HepG2 (cell line): ENCODE measurements around the gene SCRT2. TPM values are rescaled to one million over a fixed set of nuclear protein-coding genes. Genes with fewer than 3 reads are reported as not detected.

Experiments used
- ATAD3A ChIP-seq: sonication (generic); formaldehyde crosslinking; IDR thresholded peaks from 2 replicates; pipeline ENCODE4 v1.4.0; 2020; ENCODE audit warnings: missing genetic modification reagents
- HNRNPL ChIP-seq: fragments of 200-400 bp; formaldehyde crosslinking; IDR thresholded peaks from 2 replicates; pipeline ENCODE4 v1.6.1; 2017; ENCODE audit warnings: mild to moderate bottlenecking, low read depth, low read length
- IRF2 ChIP-seq: IDR thresholded peaks from 2 replicates; pipeline ENCODE4 v1.6.1; 2018; ENCODE audit warnings: missing genetic modification reagents, missing compliant biosample characterization
- KAT7 ChIP-seq: IDR thresholded peaks from 2 replicates; pipeline ENCODE4 v1.6.1; 2018; ENCODE audit warnings: borderline replicate concordance, missing compliant biosample characterization
- NBN ChIP-seq: fragments of 450-650 bp; conservative IDR thresholded peaks from 2 replicates; pipeline ENCODE4 v1.6.1; 2017
- NFYB ChIP-seq: sonication (generic); formaldehyde crosslinking; IDR thresholded peaks from 2 replicates; pipeline ENCODE4 v1.4.0; 2020; ENCODE audit warnings: missing genetic modification reagents
- PHF21A ChIP-seq: sonication (generic); formaldehyde crosslinking; IDR thresholded peaks from 2 replicates; pipeline ENCODE4 v1.5.0; 2020; ENCODE audit warnings: mild to moderate bottlenecking, missing genetic modification reagents
- PHF8 ChIP-seq: sonication (generic); formaldehyde crosslinking; IDR thresholded peaks from 2 replicates; pipeline ENCODE4 v1.5.0; 2020; ENCODE audit warnings: missing genetic modification reagents
- POLR2AphosphoS2 ChIP-seq: IDR thresholded peaks from 2 replicates; pipeline ENCODE4 v1.6.1; 2011; ENCODE audit warnings: low read depth, low read length, improper control_type of control experiment
- RXRB ChIP-seq: IDR thresholded peaks from 2 replicates; pipeline ENCODE4 v1.6.1; 2016; ENCODE audit warnings: borderline replicate concordance, missing genetic modification reagents, missing compliant biosample characterization
- SOX6 ChIP-seq, 2 experiments: fragments of 450-650 bp in 1 of 2; sonication (generic) in 1 of 2; formaldehyde crosslinking in 1 of 2; IDR thresholded peaks; 2 replicates each; pipeline versions ENCODE4 v1.4.0 to v1.6.1; 2017 to 2020; ENCODE audit warnings: antibody characterized with exemption in 1 of 2, mild to moderate bottlenecking in 1 of 2, missing genetic modification reagents in 1 of 2
- SPEN ChIP-seq: sonication (generic); formaldehyde crosslinking; IDR thresholded peaks from 2 replicates; pipeline ENCODE4 v1.5.1; 2020; ENCODE audit warnings: low read depth, mild to moderate bottlenecking, missing genetic modification reagents
- TAF15 ChIP-seq: fragments of 200-400 bp; formaldehyde crosslinking; IDR thresholded peaks from one replicate; pipeline ENCODE4 v1.6.1; 2018; ENCODE audit warnings: mild to moderate bottlenecking, low read depth, low read length; ENCODE audit not compliant: poor library complexity, severe bottlenecking
- TEAD3 ChIP-seq: optimal IDR thresholded peaks from 2 replicates; pipeline ENCODE3; 2016; ENCODE audit warnings: borderline replicate concordance
- ZBTB10 ChIP-seq: sonication (generic); formaldehyde crosslinking; IDR thresholded peaks from 2 replicates; pipeline ENCODE4 v1.4.0; 2020; ENCODE audit warnings: missing genetic modification reagents, borderline replicate concordance
- ZBTB44 ChIP-seq: sonication (generic); formaldehyde crosslinking; IDR thresholded peaks from 2 replicates; pipeline ENCODE4 v1.4.0; 2020; ENCODE audit warnings: missing genetic modification reagents
- ZMAT3 ChIP-seq: sonication (generic); formaldehyde crosslinking; conservative IDR thresholded peaks from 2 replicates; pipeline ENCODE4 v1.7.0; 2021; ENCODE audit warnings: missing genetic modification reagents
- ZNF205 ChIP-seq: IDR thresholded peaks from 2 replicates; pipeline ENCODE4 v1.6.1; 2018; ENCODE audit warnings: missing biosample characterization, missing genetic modification reagents
- ZNF724P ChIP-seq: sonication (generic); formaldehyde crosslinking; IDR thresholded peaks from 2 replicates; pipeline ENCODE4 v1.8.0; 2022; ENCODE audit warnings: missing genetic modification reagents, borderline replicate concordance
- ZNF747 ChIP-seq: sonication (generic); formaldehyde crosslinking; IDR thresholded peaks from 2 replicates; pipeline ENCODE4 v1.8.1; 2023; ENCODE audit warnings: missing genetic modification reagents, mild to moderate bottlenecking, borderline replicate concordance
- ZXDC ChIP-seq: sonication (generic); formaldehyde crosslinking; IDR thresholded peaks from 2 replicates; pipeline ENCODE4 v1.5.0; 2020; ENCODE audit warnings: mild to moderate bottlenecking, missing genetic modification reagents
- ZZZ3 ChIP-seq: sonication (generic); formaldehyde crosslinking; IDR thresholded peaks from 2 replicates; pipeline ENCODE4 v1.4.0; 2020; ENCODE audit warnings: missing genetic modification reagents, mild to moderate bottlenecking, borderline replicate concordance
- polyA plus RNA-seq, 8 experiments: library from polyadenylated mRNA; depleted of rRNA in 3 of 8; stranded (reverse) in 7 of 8; unstranded in 1 of 8; fragments of >200 nt; fragmentation: Illumina TruSeq in 4 of 8; extraction: Trizol in 4 of 8; gene quantifications; 2 replicates each; pipeline versions ENCODE4 v1.2.1 to v1.2.3, GENCODE V29; 2011 to 2016; ENCODE audit warnings: low read depth in 4 of 8, missing spikeins in 1 of 8, mixed read lengths in 1 of 8; ENCODE audit not compliant: insufficient read depth in 1 of 8
- total RNA-seq, 5 experiments: library from RNA; depleted of rRNA; stranded (reverse); fragments of >200 nt; fragmentation: Illumina TruSeq; extraction: Trizol; gene quantifications; 2 replicates each; pipeline ENCODE4 v1.2.3, GENCODE V29; 2016; ENCODE audit warnings: low read depth in 1 of 5
- TF ChIP-seq, protein P1 (sequence below): sonication (generic); formaldehyde crosslinking; IDR thresholded peaks from 2 replicates; pipeline ENCODE4 v1.5.1; 2020; ENCODE audit warnings: missing genetic modification reagents, mild to moderate bottlenecking, borderline replicate concordance

SCRT2 gene
- total and polyA plus RNA-seq, 2 of the 13 experiments (the other 11 are each of a cell fraction or from before 2014, with no cell fraction given): not detected

DNA sequence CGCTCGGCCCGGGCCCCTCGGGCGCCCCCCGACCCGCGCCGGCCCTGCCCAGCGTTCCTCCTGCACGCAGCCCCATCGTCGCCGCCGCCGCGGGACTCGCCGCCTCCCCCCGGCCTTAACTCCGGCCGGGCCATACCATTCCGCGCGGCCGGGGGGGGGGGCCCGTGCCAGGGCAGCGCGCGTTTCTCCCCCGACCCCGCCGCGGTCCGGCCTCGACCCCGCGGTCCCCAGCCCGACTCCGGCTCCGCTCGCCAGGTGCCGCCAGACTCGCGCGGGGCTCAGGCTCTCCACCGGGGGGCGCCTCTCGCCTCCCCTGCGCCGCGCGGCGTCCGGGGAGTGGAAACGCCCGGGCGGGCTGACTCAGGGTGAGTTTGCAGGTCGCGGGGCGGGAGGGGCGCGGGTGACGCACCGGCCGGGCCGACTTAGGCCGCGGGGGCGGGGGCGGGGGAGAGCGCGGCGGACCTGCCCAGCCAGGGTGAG lies 22.5 kb downstream of the SCRT2 start, which contains the start of gene SRXN1 (continued):
- TF ChIP-seq ZXDC (CRISPR knock-in tag) (no peak), IRF2 (CRISPR knock-in tag) (peak; percentile 33; the same call in 1 of the 2 replicates), ZBTB10 (peak; percentile 85), ZNF724P (CRISPR knock-in tag) (peak; percentile 86; the same call in 1 of the 2 replicates), PHF8 (CRISPR knock-in tag) (peak; percentile 56; the same call in 1 of the 2 replicates), SPEN (peak; percentile 81; the same call in 1 of the 2 replicates), ZNF747 (no peak), HNRNPL (no peak), ZZZ3 (CRISPR knock-in tag) (no peak), ZMAT3 (CRISPR knock-in tag) (no peak), PHF21A (peak; percentile 53; the same call in 1 of the 2 replicates), ZNF205 (peak; percentile 64), KAT7 (no peak), NBN (no peak), RXRB (CRISPR knock-in tag) (no peak), TAF15 (no peak), ZBTB44 (CRISPR knock-in tag) (no peak), NFYB (no peak), ATAD3A (CRISPR knock-in tag) (no peak), POLR2AphosphoS2 (no peak), TEAD3 (peak; percentile 13), SOX6 (IDR thresholded peaks at IDR 0.05) (no peak), SOX6 (CRISPR knock-in tag; IDR thresholded peaks at IDR 0.05) (no peak; the same call in 1 of the 2 replicates)
- TF ChIP-seq, protein P1, sequence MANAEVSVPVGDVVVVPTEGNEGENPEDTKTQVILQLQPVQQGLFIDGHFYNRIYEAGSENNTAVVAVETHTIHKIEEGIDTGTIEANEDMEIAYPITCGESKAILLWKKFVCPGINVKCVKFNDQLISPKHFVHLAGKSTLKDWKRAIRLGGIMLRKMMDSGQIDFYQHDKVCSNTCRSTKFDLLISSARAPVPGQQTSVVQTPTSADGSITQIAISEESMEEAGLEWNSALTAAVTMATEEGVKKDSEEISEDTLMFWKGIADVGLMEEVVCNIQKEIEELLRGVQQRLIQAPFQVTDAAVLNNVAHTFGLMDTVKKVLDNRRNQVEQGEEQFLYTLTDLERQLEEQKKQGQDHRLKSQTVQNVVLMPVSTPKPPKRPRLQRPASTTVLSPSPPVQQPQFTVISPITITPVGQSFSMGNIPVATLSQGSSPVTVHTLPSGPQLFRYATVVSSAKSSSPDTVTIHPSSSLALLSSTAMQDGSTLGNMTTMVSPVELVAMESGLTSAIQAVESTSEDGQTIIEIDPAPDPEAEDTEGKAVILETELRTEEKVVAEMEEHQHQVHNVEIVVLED (CRISPR knock-in tag): peak; percentile 52; the same call in 1 of the 2 replicates
